GM21390 (cell line): ENCODE data around the gene ARHGAP28.

ENCODE experiments used
- ATAC-seq: cut with Tn5 transposase; IDR thresholded peaks from one replicate; pipeline ENCODE4 v1.9.1; 2021; ENCODE audit not compliant: unreplicated experiment

ARHGAP28 gene

DNA sequence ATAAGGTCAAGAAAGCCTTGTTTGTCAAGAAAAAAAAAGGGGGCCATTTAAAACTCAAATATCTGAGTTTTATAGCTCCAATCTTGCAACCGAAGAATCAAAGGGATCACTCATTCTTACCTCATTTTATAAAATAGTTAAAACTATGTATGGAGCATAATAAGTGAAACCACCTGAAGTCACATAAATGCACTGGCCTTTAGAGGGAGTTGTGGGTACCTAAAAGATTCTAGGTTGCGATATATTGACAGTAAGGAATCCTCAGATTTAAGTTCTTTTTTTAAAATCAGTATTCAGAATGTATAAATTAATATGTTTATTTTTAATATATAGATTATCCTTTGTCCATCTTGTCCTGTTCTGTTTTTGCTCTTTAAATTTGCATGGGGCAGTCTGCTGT lies 3.4 kb downstream of the ARHGAP28 start:
- no peak for ATAC-seq

DNA sequence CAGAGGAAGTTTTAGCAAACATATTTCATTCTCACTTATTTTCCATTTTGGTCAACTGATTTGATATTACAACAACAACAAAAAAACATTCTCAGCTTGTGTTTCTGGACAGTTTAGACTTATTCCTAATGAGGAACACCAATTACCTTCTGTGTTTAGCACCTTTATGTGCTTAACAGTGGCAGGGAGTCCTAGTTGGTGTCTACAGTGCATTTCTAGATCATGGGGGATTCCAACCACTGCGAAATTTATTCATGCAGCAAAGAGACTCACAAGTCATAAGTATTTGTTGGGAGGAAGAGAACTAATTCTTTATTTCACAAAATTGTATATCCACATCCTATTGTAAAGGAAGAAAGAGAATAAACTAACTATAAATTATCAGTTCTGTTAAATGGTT lies 4.2 kb downstream of the ARHGAP28 start:
- no peak for ATAC-seq

DNA sequence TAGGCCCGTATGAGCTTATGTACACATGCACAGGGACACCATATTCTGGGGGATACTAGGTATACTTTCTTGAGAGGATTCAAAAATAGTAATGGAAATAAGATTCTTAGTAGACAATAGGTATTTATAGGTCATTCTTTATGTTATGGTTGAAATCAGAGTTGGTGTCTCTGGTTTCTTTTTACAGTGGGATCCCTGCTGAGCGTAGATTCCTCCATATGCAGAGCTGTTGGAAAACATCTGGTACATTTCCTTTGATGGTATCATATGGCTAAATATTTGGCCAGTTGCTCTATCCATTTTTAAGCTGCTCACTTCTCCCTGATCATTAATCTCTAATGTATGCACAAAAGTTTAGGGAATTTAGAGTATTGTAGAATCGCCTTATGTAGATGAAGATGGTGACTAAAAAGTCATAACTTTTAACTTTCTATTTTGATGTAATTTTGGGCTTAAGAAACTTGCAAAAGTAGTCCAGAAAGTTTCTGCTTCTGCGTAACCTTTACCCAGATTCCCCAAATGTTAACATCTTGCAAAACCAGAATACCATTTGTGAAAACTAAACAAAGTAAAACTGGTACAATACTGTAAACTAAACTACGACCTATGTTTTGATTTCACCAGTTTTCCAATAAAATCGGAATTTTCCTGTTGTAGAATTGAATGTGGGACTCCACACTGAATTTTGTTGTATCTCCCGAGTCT lies 5.4 kb downstream of the ARHGAP28 start:
- no peak for ATAC-seq

DNA sequence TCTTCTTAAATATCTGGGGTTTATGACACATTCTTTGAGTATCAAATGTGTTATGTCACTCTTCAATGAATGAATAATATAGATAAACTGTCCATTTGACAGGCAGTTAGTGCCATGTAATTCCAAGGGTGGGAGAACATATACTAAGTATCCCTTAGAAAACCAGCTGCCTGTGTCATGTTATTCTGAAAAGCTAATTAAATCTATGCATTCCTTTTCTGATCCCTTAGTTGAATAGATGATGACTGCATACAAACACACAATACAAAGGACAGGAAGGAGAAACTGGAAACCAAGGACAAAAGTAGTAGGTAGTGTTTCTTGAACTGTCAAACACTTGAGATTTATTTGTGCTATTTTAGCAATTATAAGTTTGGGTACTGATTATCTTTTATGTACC lies 8.3 kb downstream of the ARHGAP28 start:
- no peak for ATAC-seq

DNA sequence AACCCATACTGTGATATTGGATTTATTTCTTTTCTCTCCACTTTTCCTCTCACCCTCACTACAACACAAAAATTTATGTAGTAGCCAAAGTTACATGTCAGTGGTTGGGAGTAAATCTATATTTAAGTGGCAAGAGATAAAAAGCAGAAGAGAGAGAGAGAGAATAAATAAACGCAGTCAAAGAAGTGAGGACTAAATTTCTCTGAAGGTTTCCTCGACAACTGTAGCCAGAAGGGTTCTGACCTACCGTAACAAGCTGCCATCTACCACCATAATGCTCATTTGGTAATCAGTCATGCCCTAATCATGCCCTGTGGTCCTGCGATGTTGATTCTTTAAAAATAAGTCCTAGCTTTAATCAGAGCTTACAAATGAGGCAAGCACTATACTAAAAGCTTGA lies 9.1 kb downstream of the ARHGAP28 start:
- ATAC-seq = no peak

DNA sequence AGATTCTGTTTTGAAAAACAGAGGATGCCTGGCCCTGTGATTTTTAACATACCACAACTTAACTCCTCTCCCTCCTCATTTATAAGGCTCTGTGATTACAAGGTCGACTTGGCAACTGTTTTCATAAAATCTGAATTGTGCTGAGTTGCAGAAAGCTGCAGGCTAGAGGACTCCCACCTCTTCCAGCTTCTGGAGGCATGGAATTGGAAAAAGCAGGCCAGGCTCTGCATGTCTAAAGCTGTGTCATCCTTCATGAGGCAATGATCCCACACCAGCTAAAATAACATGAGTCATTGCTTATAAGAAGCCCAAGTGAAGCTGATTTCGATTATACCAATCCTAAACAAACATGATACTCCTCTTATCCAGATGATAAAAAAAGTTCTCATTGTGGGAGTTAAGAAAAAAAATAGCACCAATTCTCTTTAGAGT lies 11.7 kb downstream of the ARHGAP28 start:
- ATAC-seq = no peak

DNA sequence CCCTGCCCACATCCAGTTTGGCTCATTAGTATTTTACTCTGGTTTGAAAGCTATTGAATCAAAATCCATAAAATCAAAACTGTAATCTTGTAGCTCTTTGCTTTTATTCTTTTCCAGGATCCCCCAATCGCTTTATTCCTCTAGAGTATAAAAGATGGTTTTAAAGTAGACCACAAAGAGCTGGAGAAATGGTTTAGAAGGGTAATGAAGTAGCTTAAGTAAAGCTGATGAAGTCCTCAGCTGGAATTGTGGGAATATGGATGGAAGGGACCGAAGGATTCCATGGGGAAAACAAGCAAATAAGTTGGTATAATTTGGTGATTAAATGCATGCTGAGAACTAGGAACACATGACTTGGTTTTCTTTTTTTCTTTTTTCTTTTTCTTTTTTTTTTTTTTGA lies 12.3 kb downstream of the ARHGAP28 start:
- ATAC-seq = no peak

DNA sequence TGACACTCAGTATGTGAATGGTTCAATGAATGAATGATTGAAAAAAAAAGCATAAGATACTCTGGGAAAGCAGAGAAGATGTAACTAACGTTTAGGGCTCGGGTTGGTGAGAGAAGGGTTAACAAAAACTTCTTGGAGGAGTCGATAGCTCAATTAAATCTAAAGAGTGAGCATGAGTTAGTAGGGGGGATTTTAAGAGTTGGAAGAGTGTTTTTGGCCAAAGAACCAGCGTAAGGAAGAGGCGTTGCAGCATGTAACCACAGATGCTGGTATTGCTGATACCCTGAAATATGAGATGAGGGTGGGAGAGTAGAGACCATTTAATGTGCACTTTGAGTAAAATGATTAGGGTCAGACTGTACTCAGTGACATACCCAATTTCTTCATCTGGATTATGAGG lies 14.5 kb downstream of the ARHGAP28 start:
- no peak for ATAC-seq

DNA sequence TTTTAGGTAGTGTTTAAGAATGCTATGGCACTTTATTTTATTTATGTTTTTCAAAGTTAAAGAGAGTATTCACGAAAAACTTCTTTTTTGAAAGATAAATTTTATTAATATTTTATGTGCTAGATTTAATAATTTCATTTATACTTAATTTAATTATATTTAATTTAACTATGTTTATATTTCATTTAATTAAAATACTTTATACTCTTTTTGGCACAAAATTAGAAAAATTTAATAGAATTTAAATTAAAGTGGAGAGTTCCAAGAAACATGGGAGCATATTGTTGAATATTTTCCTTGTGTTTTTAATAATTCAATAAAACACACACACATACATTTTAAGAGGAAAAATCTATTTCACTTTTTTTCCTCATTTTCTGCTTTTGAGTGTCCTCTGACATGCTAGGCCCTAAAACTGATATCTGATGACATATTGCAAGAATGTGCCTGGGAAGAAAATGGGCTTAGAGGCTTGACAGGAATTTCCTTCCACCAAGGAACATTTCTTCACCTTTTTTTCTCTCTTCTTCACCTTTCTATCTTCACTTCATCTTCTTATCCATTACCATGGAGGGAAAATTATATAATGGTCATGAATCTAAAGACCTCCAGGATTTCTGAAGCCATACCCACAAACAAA lies 15.4 kb downstream of the ARHGAP28 start:
- no peak for ATAC-seq

DNA sequence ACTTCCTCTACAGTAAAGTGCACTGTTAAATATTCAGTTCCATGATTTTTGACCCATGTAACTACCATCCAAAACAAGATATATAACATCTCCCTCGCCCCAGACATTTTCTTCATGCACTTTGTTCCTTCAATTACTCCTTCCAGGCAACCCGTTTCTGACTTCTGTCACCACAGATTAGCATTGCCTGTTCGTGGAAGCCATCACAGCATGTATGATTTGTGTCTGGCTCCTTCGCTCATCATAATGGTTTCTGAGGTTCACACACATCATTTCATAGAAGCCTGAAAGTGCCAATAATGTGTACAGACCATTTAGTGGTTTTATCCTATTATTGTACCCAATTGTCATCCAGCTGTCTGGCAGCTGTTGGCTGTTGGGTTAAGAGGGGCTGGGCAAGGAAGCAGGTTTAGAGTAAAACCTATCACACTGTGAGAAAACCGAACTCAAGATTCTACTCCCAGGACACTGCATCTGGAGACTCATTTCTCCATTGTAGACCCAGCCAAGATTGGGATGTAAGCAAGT lies 16.1 kb downstream of the ARHGAP28 start:
- ATAC-seq = no peak

DNA sequence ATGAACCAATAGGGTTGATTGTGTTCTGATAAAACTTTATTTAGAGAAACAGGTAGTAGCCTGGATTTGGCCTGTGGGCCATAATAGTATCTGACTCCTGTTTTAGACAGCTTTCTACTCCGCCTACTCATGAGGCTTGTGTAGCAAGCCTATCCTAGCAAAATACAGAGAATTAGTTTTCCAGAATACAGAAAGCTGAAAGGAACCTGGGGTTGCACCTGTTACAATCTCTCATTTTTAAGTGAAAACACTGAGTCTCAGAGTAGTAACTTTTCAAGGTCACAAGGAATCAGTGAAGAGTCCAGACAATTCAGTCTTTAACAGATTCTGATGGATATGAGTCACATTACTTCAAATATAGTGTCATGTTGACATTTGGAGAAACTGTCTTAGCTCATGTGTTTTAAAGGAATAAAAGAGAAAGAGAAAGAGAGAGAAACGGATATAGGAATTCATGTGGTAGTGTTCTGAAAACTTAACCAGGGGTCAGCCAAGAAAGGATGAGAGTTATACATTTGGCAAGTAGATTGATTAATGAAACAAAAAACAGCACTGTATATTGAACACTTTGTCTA lies 17.0 kb downstream of the ARHGAP28 start:
- no peak for ATAC-seq

DNA sequence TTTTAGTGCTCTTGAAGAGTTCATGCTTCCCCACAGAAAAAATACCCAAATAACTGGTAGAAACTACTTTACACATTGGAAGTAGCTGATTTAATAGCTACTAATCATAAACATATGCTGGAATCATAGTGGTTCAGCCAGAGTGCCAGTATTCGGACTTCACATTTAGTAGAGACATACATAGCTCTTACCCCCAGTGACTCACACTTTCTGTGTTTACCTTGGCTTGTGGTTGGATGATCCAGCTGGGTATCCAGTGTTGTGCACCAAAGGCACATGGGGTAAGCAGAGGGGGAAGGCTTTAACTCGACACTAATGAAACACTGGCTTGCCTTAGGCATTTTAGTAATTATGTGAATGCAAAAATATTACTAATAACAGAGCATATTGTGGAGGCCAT lies 18.1 kb downstream of the ARHGAP28 start:
- no peak for ATAC-seq

DNA sequence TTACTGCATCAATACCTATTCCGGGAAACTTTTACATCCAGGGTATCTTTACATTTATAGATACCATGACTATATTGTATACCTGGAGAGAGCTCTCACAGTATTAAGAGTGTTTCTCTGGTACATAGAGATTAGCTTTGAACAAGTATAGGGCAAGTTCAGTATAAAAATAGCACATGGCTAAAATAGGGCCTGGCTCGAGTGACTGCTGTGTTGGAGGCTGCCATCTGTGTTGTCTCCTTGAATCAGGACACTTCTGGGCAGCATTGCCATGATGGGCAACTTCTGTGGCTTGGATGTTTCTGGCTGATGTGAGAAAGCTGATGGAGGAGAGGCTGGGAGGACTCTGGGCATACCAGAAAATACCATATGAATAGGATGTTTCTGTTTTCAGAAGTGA lies 18.7 kb downstream of the ARHGAP28 start:
- ATAC-seq = no peak

DNA sequence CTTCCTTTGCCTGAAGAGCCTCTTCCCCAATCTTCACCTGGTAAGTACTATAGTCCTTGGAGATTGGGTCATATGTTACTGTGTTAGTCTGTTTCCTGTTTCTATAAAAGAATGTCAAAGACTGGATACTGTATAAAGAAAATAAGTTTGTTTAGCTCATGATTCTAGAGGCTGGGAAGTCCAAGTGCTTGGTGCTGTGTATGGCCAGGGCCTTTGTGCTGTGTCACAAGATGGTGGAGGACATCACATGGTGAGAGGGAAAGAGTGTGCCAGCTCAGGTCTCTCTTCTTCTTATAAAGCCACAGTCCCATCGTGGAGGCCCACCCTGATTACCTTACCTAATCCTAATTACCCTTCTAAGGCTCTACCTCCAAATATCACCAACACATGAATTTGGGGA lies 20.9 kb downstream of the ARHGAP28 start:
- no peak for ATAC-seq

DNA sequence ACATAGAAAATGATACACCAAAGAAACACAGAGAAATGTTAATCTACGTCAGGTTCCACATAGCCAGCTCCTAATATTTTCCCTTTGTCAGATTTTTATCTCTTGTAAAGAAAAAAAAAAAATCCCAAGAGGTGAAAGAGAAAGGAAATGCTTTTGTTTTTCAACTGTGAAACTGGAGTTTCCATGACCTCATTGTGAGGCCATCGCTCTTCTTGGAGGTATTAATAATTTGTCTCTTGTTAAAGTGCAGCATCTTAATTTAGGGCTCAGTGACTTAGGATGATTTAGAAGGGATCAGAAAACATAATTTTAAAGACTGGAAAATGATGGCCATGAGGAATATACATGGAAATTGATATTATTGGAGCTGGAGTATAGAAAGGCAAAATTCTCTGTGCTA lies 21.7 kb downstream of the ARHGAP28 start:
- ATAC-seq = no peak

DNA sequence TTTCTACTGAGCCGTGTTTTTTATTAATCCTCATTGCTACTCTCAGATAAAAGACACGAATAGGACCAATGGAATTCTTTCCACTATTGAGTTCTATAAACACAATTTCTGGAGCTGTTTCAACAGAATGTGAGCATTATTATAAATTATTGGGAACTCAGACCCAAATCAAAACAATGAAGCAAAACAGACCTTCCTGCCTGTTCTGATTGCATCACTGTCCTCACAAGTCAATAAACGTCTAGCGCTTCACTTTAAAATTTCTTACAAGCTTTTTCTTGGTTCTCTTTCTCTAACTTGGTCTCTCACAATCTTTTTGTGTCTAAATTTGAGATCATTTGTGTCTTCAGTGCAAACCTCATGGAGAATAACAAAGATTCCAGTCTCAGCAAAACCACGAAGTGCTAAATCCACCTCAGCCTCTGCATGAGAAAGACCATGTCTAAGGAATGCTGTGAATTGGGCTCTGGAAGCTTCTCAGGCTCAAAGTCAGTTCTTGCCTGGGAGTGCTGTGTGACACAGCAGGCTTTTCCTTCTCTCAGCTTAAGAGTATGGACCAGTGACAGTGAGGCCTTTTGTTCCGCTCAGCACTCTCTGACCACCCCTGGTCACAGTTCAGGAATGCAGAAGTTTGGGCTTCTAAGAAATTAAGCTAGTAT lies 22.8 kb downstream of the ARHGAP28 start:
- ATAC-seq = no peak

DNA sequence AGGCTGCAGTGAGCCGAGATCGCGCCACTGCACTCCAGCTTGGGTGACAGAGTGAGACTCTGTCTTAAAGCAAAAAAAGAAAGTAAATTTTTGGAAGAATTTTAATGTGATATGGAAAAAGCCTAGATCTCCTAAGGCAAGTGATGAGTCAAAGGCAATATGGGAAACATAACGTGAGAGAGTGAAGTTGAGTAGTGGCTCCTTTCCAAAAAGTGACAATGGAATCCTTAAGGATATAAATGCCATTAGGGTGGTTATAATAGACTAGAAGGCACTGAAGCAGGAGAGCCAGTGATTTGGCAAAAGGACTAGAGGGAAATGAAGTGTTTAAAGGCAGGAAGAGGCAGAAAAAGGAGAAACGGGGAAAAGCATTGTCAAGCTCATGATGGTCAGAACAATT lies 25.6 kb downstream of the ARHGAP28 start:
- no peak for ATAC-seq

DNA sequence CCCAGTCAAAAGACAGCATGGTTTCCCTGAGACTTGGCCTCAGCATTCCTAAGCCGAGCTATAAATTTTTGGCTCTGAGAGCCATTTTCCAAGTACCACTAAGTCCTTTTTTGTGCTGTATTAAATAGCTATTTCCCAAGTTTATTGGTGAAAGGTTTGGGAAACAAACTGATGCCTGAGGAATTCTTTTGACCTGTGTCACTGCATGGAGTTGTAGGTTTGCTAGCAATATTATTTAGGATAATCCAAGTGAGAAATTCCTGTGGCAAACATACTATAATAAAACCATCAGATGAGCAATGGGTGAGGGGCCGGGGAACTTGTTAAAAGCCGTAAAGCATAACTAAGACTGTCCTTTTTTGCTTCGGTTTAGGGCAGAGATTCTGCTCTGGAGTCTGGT lies 28.4 kb downstream of the ARHGAP28 start:
- no peak for ATAC-seq

DNA sequence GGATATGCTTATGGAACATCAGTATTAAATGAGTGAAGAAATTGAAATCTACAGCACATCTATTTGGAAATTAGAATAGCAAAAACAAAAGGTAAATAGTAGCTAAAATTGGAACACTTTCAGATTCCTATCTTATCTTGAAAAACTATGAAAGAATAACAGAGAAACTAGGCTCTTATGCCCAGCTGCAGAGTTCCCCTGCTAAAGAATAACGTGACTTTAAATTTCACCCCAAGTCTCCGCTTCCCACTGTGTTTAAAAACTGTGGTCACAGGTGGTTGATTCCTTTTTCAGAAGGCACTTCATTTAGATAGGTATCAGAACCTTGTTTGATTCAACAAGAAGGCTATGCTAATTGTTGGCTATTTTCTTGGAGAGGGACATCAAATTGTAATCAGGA lies 30.1 kb downstream of the ARHGAP28 start:
- no peak for ATAC-seq

DNA sequence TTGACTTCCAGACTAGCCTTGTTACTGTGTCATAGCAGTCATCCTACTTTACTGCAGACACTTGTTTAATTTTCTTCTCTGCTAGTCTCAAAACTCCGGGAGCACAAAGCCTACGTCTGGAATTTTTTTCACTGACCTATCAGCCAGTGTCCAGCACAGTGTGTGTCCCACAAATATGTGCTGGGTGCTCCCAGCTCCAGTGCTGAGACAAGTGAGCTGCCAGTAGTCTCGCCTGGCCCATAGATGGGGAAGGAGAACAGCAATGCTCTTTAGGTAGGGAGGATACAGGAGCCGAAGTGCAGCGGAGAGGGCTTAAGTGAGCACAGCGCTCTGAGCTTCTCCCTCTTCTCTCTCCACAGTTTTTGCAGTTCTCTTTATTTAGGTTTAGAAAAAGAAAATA lies 34.0 kb downstream of the ARHGAP28 start:
- ATAC-seq = no peak

DNA sequence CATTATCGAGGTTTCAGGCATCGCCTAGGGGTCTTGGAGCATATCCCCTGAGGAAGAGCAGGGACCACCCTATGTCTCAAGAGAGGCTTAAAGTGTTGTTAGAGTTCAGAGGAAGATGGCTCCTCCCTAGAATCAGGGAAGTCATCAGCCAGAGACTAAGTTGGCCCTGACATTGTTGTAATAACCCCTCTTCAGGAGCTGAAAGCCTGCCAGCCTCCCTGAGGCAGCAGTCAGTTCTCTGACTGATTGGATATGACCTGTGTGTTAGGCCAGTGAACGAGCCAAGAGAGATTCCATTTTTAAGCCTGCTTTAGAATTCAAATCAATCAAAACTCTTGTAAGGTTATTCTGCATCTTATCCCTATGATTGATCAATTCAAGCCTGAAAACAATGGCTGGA lies 34.9 kb downstream of the ARHGAP28 start:
- no peak for ATAC-seq

DNA sequence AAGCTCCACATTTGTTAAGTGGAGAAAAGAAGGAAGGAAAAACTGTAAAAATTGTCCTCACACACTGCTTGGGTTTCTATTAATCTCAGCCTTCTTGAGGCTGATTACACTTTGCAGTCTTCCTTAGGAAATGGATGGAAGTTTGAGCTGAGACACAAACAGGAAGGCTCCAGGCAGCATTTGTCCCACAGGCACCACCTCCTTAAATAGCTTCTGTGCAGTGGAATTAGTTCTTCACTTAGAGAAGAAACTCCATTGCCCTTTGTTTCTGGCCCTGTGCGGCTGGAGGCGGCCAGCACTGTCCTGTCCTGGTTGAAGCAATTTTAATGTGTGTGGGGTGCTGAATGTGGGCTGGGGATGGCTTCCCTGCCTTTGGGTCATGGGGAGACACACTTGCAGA lies 44.3 kb downstream of the ARHGAP28 start:
- no peak for ATAC-seq
